Thymus (tissue), 14 donors: ENCODE results near the gene RNF135. TPM values are rescaled to one million over a fixed set of nuclear protein-coding genes. Genes with fewer than 3 reads are reported as not detected.
A peak's percentile ranks its signal among the peaks of the same experiment; 100 is the strongest.

ENCODE experiments used
- DNase-seq, 9 donors: peaks; one replicate each; pipeline ENCODE4 v3.0.0-alpha.2; 2013; ENCODE audit warnings: low spot score in 9 of 9, low read depth in 6 of 9, missing footprints in 1 of 9
- H3K27ac ChIP-seq, 2 donors: one replicate each; pipeline ENCODE4 v1.5.1; 2013; ENCODE audit warnings: control low read depth in 1 of 2, low read depth in 1 of 2, low read length in 1 of 2, mild to moderate bottlenecking in 1 of 2, moderate library complexity in 1 of 2
- H3K27me3 ChIP-seq, 2 donors: one replicate each; pipeline ENCODE4 v1.5.1; 2013; ENCODE audit warnings: low read length in 1 of 2; ENCODE audit not compliant: control insufficient read depth in 2 of 2, insufficient read depth in 1 of 2
- H3K36me3 ChIP-seq, 2 donors: one replicate each; pipeline ENCODE4 v1.5.1; 2013; ENCODE audit warnings: low read length in 1 of 2, mild to moderate bottlenecking in 1 of 2, moderate library complexity in 1 of 2; ENCODE audit not compliant: control insufficient read depth in 2 of 2, insufficient read depth in 2 of 2
- H3K4me1 ChIP-seq, 2 donors: one replicate each; pipeline ENCODE4 v1.5.1; 2013; ENCODE audit warnings: low read length in 2 of 2; ENCODE audit not compliant: control insufficient read depth in 2 of 2, insufficient read depth in 2 of 2
- H3K4me3 ChIP-seq, 2 donors: one replicate each; pipeline ENCODE4 v1.5.1; 2013; ENCODE audit warnings: low read length in 2 of 2, control low read depth in 1 of 2, mild to moderate bottlenecking in 1 of 2
- H3K9me3 ChIP-seq, 2 donors: one replicate each; pipeline ENCODE4 v1.5.1; 2013; ENCODE audit warnings: low read length in 1 of 2, mild to moderate bottlenecking in 1 of 2; ENCODE audit not compliant: control insufficient read depth in 2 of 2, insufficient read depth in 1 of 2
- WGBS: extraction: QIAGEN DNeasy Blood & Tissue Kit; methylation state at CpG from one replicate; pipeline ENCODE4 v1.1.7; 2013; 5-methylcytosine and 5-hydroxymethylcytosine counted together
- long read RNA-seq, 10 donors: transcript quantifications; one replicate each; lab custom pipeline, GENCODE V29; 2026
- polyA plus RNA-seq: library from polyadenylated mRNA; stranded (reverse); fragments of 200-250 nt; gene quantifications from one replicate; pipeline ENCODE4 v1.2.3, GENCODE V29; 2013
- total RNA-seq: library from RNA; stranded (reverse); fragments of 120-200 nt; gene quantifications from one replicate; pipeline ENCODE4 v1.2.4, GENCODE V29; 2013
- donor health status: healthy.

The RNF135 gene
- total RNA-seq (6.7 TPM), polyA plus RNA-seq (19.2 TPM)
- long read RNA-seq, donor 1: 0 reads
- long read RNA-seq, donor 2: 0 reads
- long read RNA-seq, donor 3, partial matches to known transcripts: 14 of 17 reads
- long read RNA-seq, donor 3, other reads (novel, unspliced or antisense): 0 of 17 reads
- long read RNA-seq, donor 4, partial matches to known transcripts: 0 of 2 reads
- long read RNA-seq, donor 4, other reads (novel, unspliced or antisense): 0 of 2 reads
- long read RNA-seq, donor 5, partial matches to known transcripts: 0 of 5 reads
- long read RNA-seq, donor 5, other reads (novel, unspliced or antisense): 0 of 5 reads
- long read RNA-seq, donor 6, partial matches to known transcripts: 0 of 3 reads
- long read RNA-seq, donor 6, other reads (novel, unspliced or antisense): 0 of 3 reads
- long read RNA-seq, donor 7, partial matches to known transcripts: 0 of 3 reads
- long read RNA-seq, donor 7, other reads (novel, unspliced or antisense): 0 of 3 reads
- long read RNA-seq, donor 8, partial matches to known transcripts: 0 of 2 reads
- long read RNA-seq, donor 8, other reads (novel, unspliced or antisense): 0 of 2 reads
- long read RNA-seq, donor 9, partial matches to known transcripts: 0 of 1 reads
- long read RNA-seq, donor 9, other reads (novel, unspliced or antisense): 0 of 1 reads
- long read RNA-seq, donor 10, partial matches to known transcripts: 0 of 2 reads
- long read RNA-seq, donor 10, other reads (novel, unspliced or antisense): 0 of 2 reads

DNA sequence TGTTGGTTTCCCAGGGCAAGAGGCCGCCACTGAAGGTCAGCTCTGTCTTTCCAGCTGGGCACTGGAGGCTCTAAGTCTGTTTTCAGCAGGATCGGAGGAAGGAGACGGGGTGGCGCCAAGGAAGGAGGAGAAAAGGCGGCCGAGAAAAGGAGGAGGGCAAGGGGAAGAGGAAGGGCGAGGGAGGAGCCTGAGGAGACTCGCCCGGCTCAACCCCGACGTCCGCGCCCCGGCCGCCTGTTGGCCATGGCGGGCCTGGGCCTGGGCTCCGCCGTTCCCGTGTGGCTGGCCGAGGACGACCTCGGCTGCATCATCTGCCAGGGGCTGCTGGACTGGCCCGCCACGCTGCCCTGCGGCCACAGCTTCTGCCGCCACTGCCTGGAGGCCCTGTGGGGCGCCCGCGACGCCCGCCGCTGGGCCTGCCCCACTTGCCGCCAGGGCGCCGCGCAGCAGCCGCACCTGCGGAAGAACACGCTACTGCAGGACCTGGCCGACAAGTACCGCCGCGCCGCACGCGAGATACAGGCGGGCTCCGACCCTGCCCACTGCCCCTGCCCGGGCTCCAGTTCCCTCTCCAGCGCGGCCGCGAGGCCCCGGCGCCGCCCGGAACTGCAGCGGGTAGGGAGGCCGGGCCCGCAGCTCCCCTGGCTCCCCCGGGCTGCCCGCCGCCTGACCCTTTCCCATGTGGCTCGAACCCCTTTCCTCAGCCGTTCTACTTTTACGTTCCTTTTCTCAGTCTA, at the start of gene RNF135:
RNF135 (plus strand) TSS at position 209 of the 737 bp plus-strand sequence; CDS start at position 244, 35 bp downstream.
- Histone ChIP-seq H3K27ac (peak within 1 kb of the TSS; percentile 81), H3K4me1 (peaks cover 8 to 12% of the 10 kb centered on the region in 2 donors), H3K9me3 (peaks cover 0 to 7% of the 10 kb centered on the region in 2 donors), H3K4me3 (peak within 1 kb of the TSS; percentile 62 to 63), H3K36me3 (peaks cover 0 to 2% of the 10 kb centered on the region in 2 donors), H3K27me3 (peaks cover 2 to 29% of the 10 kb centered on the region in 2 donors)
- under 1% methylated on average over 66 of the region's 66 CpGs for WGBS
- DNase-seq: peak in 7 of 9 donors; percentile 8 to 63 (median 34)

DNA sequence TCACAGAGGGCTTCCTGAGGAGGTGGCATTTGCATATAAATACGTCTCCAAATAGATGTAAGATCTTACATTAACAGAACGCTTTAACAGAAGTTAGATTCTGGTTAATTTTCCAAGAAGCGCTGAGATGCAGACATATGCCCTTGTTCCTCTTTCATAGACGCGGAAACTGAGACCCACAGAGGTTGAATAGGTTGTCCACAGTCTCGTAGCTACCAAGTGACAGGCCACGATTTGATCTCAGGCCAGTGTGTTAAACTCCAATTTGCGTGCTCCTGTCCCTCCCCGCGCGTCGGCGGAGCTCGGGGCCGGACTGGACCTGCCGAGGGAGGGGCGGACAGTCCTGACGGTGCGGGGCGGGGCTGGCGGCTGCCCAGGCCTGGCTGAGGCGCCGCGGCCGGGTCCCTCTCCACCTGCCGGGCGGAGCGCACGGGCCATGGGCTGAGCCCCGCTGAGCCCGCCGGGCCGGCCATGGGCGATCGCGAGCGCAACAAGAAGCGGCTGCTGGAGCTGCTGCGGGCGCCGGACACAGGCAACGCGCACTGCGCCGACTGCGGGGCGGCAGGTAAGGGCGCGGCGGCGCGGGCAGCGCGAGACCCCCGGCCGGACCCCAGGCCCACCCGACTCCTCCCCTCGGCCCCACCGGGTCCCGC, 49.2 kb upstream of the RNF135 start, which contains the start of gene ADAP2:
ADAP2 (plus strand) TSS at position 402 of the 653 bp plus-strand sequence; CDS start at position 472, 70 bp downstream.
- 2% methylated on average over 60 of the region's 60 CpGs for WGBS
- H3K27ac ChIP-seq: no peak within 1 kb of the TSS
- peak within 1 kb of the TSS in 1 of 2 donors; percentile 27 for H3K4me3 ChIP-seq
- peaks cover 33 to 67% of the 10 kb centered on the region in 2 donors for H3K27me3 ChIP-seq
- peak in 1 of 9 donors; percentile 9 for DNase-seq
- H3K4me1 ChIP-seq: no peaks in the 10 kb centered on the region
- H3K9me3 ChIP-seq: no peaks in the 10 kb centered on the region
- H3K36me3 ChIP-seq: no peaks in the 10 kb centered on the region

- Histone ChIP-seq H3K9me3 (no peaks in the 10 kb centered on the region), H3K27ac (no peak overlapping the region), H3K4me1 (no peaks in the 10 kb centered on the region), H3K36me3 (no peaks in the 10 kb centered on the region), H3K4me3 (peak overlapping the region in 1 of 2 donors; percentile 27), H3K27me3 (peaks cover 33 to 69% of the 10 kb centered on the region in 2 donors)
- no peak for DNase-seq
- 5% methylated on average over 66 of the region's 66 CpGs for WGBS
Observed at GRCh38 chr17:30922235-30923030, 48.4 kb upstream of the RNF135 start.

GRCh38 chr17:30924341-30924740, 46.5 kb upstream of the RNF135 start:
- DNase-seq: no peak
- Histone ChIP-seq H3K27ac (no peak overlapping the region), H3K4me1 (no peaks in the 10 kb centered on the region), H3K4me3 (no peak overlapping the region), H3K9me3 (no peaks in the 10 kb centered on the region), H3K27me3 (peaks cover 33 to 57% of the 10 kb centered on the region in 2 donors), H3K36me3 (no peaks in the 10 kb centered on the region)
- WGBS: 83% methylated on average over 2 of the region's 2 CpGs

- Histone ChIP-seq H3K27ac (no peak overlapping the region), H3K4me1 (no peaks in the 10 kb centered on the region), H3K4me3 (no peak overlapping the region), H3K9me3 (no peaks in the 10 kb centered on the region), H3K36me3 (no peaks in the 10 kb centered on the region), H3K27me3 (peaks cover 22 to 39% of the 10 kb centered on the region in 2 donors)
- no peak for DNase-seq
- WGBS: 90% methylated on average over 6 of the region's 6 CpGs
Observed at GRCh38 chr17:30926516-30926915, 44.3 kb upstream of the RNF135 start.

DNA sequence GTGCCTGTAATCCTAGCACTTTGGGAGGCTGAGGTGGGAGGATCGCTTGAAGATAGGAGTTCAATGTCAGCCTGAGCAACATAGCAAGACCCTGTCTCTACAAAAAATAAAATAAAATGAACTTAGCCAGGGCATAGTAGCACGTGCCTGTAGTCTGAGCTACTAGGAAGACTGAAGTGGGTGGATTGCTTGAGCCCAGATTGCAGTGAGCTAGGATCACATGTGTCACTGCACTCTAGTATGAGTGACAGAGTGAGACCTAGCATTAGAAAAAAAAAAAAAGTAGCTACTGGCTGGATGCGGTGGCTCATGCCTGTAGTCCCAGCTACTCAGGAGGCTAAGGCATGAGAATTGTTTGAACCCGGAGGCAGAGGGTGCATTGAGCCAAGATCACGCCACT, 43.1 kb upstream of the RNF135 start:
- no peak for DNase-seq
- Histone ChIP-seq H3K4me1 (no peaks in the 10 kb centered on the region), H3K27me3 (peaks cover 10 to 27% of the 10 kb centered on the region in 2 donors), H3K27ac (no peak overlapping the region), H3K36me3 (no peaks in the 10 kb centered on the region), H3K4me3 (no peak overlapping the region), H3K9me3 (no peaks in the 10 kb centered on the region)
- 94% methylated on average over 5 of the region's 5 CpGs for WGBS

DNA sequence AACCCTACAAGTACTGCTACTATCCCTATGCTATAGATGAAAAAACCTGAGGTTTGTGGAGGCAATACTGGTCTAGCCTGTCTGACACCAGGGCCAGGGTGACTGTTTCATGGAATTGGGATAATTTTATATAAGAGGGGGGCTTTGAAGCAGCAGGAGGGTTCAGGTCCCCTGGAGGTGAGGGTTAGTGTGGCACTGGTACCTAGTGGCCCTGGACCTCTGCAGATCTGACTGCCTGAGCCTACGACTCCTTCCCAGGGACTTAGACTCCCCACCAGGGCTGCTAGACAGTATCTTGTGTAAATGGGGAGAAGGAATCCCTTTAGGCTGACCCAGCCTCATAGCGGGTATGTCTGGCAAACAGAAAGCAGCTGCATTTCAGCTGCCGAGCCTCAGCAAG, 42.3 kb upstream of the RNF135 start:
- no peaks in the 10 kb centered on the region for H3K36me3 ChIP-seq
- H3K27me3 ChIP-seq: peaks cover 3 to 19% of the 10 kb centered on the region in 2 donors
- no peaks in the 10 kb centered on the region for H3K9me3 ChIP-seq
- no peak overlapping the region for H3K4me3 ChIP-seq
- H3K4me1 ChIP-seq: no peaks in the 10 kb centered on the region
- no peak overlapping the region for H3K27ac ChIP-seq
- DNase-seq: no peak
- WGBS: 98% methylated on average over 3 of the region's 3 CpGs

GRCh38 chr17:30929081-30929633, 41.7 kb upstream of the RNF135 start:
- H3K4me3 ChIP-seq: no peak overlapping the region
- no peak overlapping the region for H3K27ac ChIP-seq
- no peaks in the 10 kb centered on the region for H3K9me3 ChIP-seq
- H3K27me3 ChIP-seq: peaks cover 3 to 13% of the 10 kb centered on the region in 2 donors
- no peaks in the 10 kb centered on the region for H3K36me3 ChIP-seq
- 91% methylated on average over 8 of the region's 8 CpGs for WGBS
- DNase-seq: no peak
- no peaks in the 10 kb centered on the region for H3K4me1 ChIP-seq
